Gastrocnemius medialis (tissue), 4 donors: ENCODE results near the gene MED26. TPM values are rescaled to one million over a fixed set of nuclear protein-coding genes. Genes with fewer than 3 reads are reported as not detected.

ENCODE experiments used
- ATAC-seq, 2 donors: fragments of 150-250 bp; one replicate each; pipeline ENCODE4 v1.9.1; 2016
- DNase-seq, 2 donors: peaks; one replicate each; pipeline ENCODE4 v3.0.0-alpha.2; 2019
- H3K27ac ChIP-seq, 4 donors: fragments of 200-600 bp; sonication (generic); 1 replicate in 1 of 4; 2 replicates in 3 of 4; pipeline ENCODE4 v1.5.1; 2016 to 2018; ENCODE audit warnings: mild to moderate bottlenecking in 2 of 4, moderate library complexity in 1 of 4
- H3K27me3 ChIP-seq, 3 donors: fragments of 200-600 bp; sonication (generic) in 2 of 3; 1 replicate in 1 of 3; 2 replicates in 2 of 3; pipeline versions ENCODE4 v1.5.1 to v1.6.0; 2016 to 2019; ENCODE audit warnings: mild to moderate bottlenecking in 1 of 3, moderate library complexity in 1 of 3
- H3K36me3 ChIP-seq, 2 donors: fragments of 200-600 bp; sonication (generic) in 1 of 2; one replicate each; pipeline ENCODE4 v1.5.1; 2017 to 2018
- H3K4me1 ChIP-seq, 2 donors: fragments of 200-600 bp; sonication (generic) in 1 of 2; one replicate each; pipeline ENCODE4 v1.5.1; 2016 to 2017; ENCODE audit warnings: mild to moderate bottlenecking in 2 of 2
- H3K4me3 ChIP-seq, 4 donors: fragments of 200-600 bp; sonication (generic) in 3 of 4; 1 replicate in 1 of 4; 2 replicates in 3 of 4; pipeline ENCODE4 v1.5.1; 2016 to 2019; ENCODE audit warnings: mild to moderate bottlenecking in 2 of 4
- H3K9me3 ChIP-seq, 3 donors: fragments of 200-600 bp; sonication (generic) in 2 of 3; 1 replicate in 1 of 3; 2 replicates in 2 of 3; pipeline ENCODE4 v1.5.1; 2016 to 2019
- CTCF ChIP-seq, 5 experiments: fragments of 450-650 bp in 3 of 5; fragments of 200-600 bp in 2 of 5; sonication (generic) in 2 of 5; IDR thresholded peaks in 4 of 5; conservative IDR thresholded peaks in 1 of 5; 1 replicate in 4 of 5; 2 replicates in 1 of 5; pipeline ENCODE4 v1.5.1; 2016 to 2019; ENCODE audit warnings: antibody characterized with exemption in 5 of 5, mild to moderate bottlenecking in 3 of 5, moderate library complexity in 3 of 5
- POLR2A ChIP-seq, 2 donors: fragments of 450-650 bp; IDR thresholded peaks; one replicate each; pipeline ENCODE4 v1.6.1; 2017; ENCODE audit warnings: antibody characterized with exemption in 2 of 2, mild to moderate bottlenecking in 2 of 2, moderate library complexity in 2 of 2
- in situ Hi-C, 4 donors: fragments of 200-750 bp; cut with MboI; loops; one replicate each; pipeline versions ENCODE4 v1.15.0 to v1.8.0; 2017; ENCODE audit warnings: low sequenced_read_pairs in 4 of 4
- intact Hi-C: fragments of 100-400 bp; cut with DNase I; formaldehyde crosslinking; loops from one replicate; pipeline ENCODE4 v1.15.1; 2023; ENCODE audit warnings: low total_unique reads
- total RNA-seq, 4 donors: library from RNA; depleted of rRNA; stranded (reverse); fragments of >200 nt; gene quantifications; one replicate each; pipeline versions ENCODE4 v1.1.0 to v1.2.3, GENCODE V29; 2016

The MED26 gene
- total RNA-seq, 4 donors from 2014 or later: 5.7 to 15.7 (median 9.4) TPM

- peak overlapping the region in 1 of 4 donors; percentile 2 for H3K4me3 ChIP-seq
- TF ChIP-seq CTCF (IDR thresholded peaks at IDR 0.05 in 4 of 5, conservative IDR thresholded peaks at IDR 0.05 in 1 of 5) (no peak), POLR2A (IDR thresholded peaks at IDR 0.05) (no peak)
- H3K9me3 ChIP-seq: no peaks in the 10 kb centered on the region
- intact Hi-C loops: no loop called here
- peaks cover 61 to 90% of the 10 kb centered on the region in 2 donors for H3K4me1 ChIP-seq
- DNase-seq (peak in 1 of 2 donors; percentile 64), ATAC-seq (peak; percentile 64 to 67)
- in situ Hi-C loops: no loop called here
- no peaks in the 10 kb centered on the region for H3K36me3 ChIP-seq
- H3K27me3 ChIP-seq: no peaks in the 10 kb centered on the region
- H3K27ac ChIP-seq: peak overlapping the region; percentile 70 to 83 (median 78)
These were observed 8.0 kb downstream of the MED26 start for GRCh38 chr19:16620018-16620417.

- Histone ChIP-seq H3K9me3 (no peaks in the 10 kb centered on the region), H3K36me3 (no peaks in the 10 kb centered on the region), H3K4me3 (peak overlapping the region in 1 of 4 donors; percentile 2), H3K27ac (peak overlapping the region; percentile 70 to 83 (median 78)), H3K4me1 (peaks cover 58 to 89% of the 10 kb centered on the region in 2 donors), H3K27me3 (no peaks in the 10 kb centered on the region)
- ATAC-seq: peak; percentile 38
- peak in 1 of 2 donors; percentile 68 for DNase-seq
- in situ Hi-C loops (no loop called here), intact Hi-C loops (no loop called here)
- TF ChIP-seq POLR2A (IDR thresholded peaks at IDR 0.05): no peak
- TF ChIP-seq CTCF (IDR thresholded peaks at IDR 0.05 in 4 of 5, conservative IDR thresholded peaks at IDR 0.05 in 1 of 5): no peak
These were observed 8.5 kb downstream of the MED26 start for GRCh38 chr19:16619457-16619856.

GRCh38 chr19:16618248-16618647 lies 9.8 kb downstream of the MED26 start:
- Histone ChIP-seq H3K4me3 (no peak overlapping the region), H3K9me3 (no peaks in the 10 kb centered on the region), H3K4me1 (peaks cover 53 to 82% of the 10 kb centered on the region in 2 donors), H3K27me3 (no peaks in the 10 kb centered on the region), H3K36me3 (no peaks in the 10 kb centered on the region), H3K27ac (peak overlapping the region; percentile 13 to 83 (median 73))
- ATAC-seq (no peak), DNase-seq (no peak)
- intact Hi-C loops (no loop called here), in situ Hi-C loops (no loop called here)
- no peak for TF ChIP-seq CTCF (IDR thresholded peaks at IDR 0.05 in 4 of 5, conservative IDR thresholded peaks at IDR 0.05 in 1 of 5)
- no peak for TF ChIP-seq POLR2A (IDR thresholded peaks at IDR 0.05)

GRCh38 chr19:16615808-16616207 lies 12.2 kb downstream of the MED26 start:
- H3K27ac ChIP-seq: no peak overlapping the region
- intact Hi-C loops: no loop called here
- no peaks in the 10 kb centered on the region for H3K27me3 ChIP-seq
- DNase-seq: no peak
- H3K4me1 ChIP-seq: peaks cover 69 to 80% of the 10 kb centered on the region in 2 donors
- no peak for TF ChIP-seq CTCF (IDR thresholded peaks at IDR 0.05 in 4 of 5, conservative IDR thresholded peaks at IDR 0.05 in 1 of 5)
- TF ChIP-seq POLR2A (IDR thresholded peaks at IDR 0.05): no peak
- no peaks in the 10 kb centered on the region for H3K9me3 ChIP-seq
- H3K36me3 ChIP-seq: no peaks in the 10 kb centered on the region
- H3K4me3 ChIP-seq: no peak overlapping the region
- in situ Hi-C loops: no loop called here
- no peak for ATAC-seq

GRCh38 chr19:16614941-16615340 lies 13.1 kb downstream of the MED26 start:
- no peak for ATAC-seq
- Histone ChIP-seq H3K27me3 (no peaks in the 10 kb centered on the region), H3K4me3 (no peak overlapping the region), H3K4me1 (peaks cover 69 to 72% of the 10 kb centered on the region in 2 donors), H3K36me3 (no peaks in the 10 kb centered on the region), H3K27ac (peak overlapping the region in 3 of 4 donors; percentile 1 to 38 (median 9)), H3K9me3 (no peaks in the 10 kb centered on the region)
- intact Hi-C loops (no loop called here), in situ Hi-C loops (no loop called here)
- no peak for DNase-seq
- TF ChIP-seq POLR2A (IDR thresholded peaks at IDR 0.05): no peak
- no peak for TF ChIP-seq CTCF (IDR thresholded peaks at IDR 0.05 in 4 of 5, conservative IDR thresholded peaks at IDR 0.05 in 1 of 5)
